HEK293 (cell line): ENCODE data around the gene GARIN5A.

Experiments
- ZNF510 ChIP-seq: fragments of 450-650 bp; formaldehyde crosslinking; IDR thresholded peaks from 2 replicates; pipeline ENCODE4 v1.5.1; 2018; ENCODE audit warnings: mild to moderate bottlenecking, missing genetic modification characterization, missing biosample characterization; ENCODE audit not compliant: insufficient replicate concordance
- ZNF544 ChIP-seq: fragments of 450-650 bp; formaldehyde crosslinking; IDR thresholded peaks from 2 replicates; pipeline ENCODE4 v1.5.0; 2017; ENCODE audit warnings: missing biosample characterization, missing genetic modification characterization
- TF ChIP-seq, protein P1 (sequence below): fragments of 450-650 bp; formaldehyde crosslinking; IDR thresholded peaks from 2 replicates; pipeline ENCODE4 v1.5.1; 2016; ENCODE audit warnings: missing biosample characterization, missing genetic modification characterization

DNA sequence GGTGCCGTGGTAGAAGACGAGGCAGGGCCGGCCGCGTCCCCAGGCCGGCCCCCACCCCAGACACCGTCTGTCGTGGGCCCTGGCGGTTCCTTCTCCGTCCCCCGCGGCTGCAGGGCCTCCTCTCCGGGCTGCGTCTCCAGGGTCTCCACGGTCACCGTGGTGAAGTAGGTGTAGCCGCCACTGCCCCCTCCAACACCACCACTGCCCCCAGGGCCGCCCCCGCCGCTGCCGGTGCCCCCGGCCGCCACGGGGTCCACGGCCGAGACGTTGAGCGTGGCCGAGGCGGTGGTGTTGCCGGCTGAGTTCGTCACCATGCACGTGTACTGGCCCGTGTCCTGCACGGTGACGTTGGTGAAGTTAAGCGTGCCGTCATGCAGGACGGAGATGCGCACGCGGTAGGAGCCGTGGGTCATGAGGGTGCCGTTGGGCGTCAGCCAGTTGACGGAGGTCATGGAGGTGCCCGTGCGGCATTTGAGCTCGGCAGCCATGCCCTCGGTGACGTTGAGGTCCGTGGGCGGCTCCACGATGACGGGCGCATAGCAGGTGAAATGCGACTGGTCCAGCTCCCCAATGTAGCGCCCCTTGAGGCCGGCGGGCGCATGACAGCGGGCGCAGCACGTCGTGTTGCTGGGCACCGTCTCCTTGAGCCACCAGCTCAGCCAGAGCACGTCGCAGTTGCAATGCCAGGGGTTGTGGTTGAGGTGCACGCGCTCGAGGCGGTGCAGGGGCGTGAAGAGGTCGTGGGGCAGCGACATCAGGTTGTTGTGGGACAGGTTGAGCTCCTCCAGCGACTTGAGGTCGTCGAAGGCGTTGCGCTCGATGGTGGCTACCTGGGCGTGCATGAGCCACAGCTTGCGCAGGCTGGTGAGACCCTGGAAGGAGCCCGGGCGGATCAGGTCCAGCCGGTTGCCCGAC lies 41.7 kb upstream of the GARIN5A start:
- no peak for TF ChIP-seq ZNF544 (tag by site-specific recombination)
- no peak for TF ChIP-seq ZNF510
- TF ChIP-seq, protein P1, sequence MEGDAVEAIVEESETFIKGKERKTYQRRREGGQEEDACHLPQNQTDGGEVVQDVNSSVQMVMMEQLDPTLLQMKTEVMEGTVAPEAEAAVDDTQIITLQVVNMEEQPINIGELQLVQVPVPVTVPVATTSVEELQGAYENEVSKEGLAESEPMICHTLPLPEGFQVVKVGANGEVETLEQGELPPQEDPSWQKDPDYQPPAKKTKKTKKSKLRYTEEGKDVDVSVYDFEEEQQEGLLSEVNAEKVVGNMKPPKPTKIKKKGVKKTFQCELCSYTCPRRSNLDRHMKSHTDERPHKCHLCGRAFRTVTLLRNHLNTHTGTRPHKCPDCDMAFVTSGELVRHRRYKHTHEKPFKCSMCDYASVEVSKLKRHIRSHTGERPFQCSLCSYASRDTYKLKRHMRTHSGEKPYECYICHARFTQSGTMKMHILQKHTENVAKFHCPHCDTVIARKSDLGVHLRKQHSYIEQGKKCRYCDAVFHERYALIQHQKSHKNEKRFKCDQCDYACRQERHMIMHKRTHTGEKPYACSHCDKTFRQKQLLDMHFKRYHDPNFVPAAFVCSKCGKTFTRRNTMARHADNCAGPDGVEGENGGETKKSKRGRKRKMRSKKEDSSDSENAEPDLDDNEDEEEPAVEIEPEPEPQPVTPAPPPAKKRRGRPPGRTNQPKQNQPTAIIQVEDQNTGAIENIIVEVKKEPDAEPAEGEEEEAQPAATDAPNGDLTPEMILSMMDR (tag by site-specific recombination) = no peak
